K562 (cell line): ENCODE measurements around the gene EMC1. TPM values are rescaled to one million over a fixed set of nuclear protein-coding genes. Genes with fewer than 3 reads are reported as not detected.

ENCODE experiments used
- ATAC-seq: fragments of 200-7000 bp; cut with Tn5 transposase; 3 replicates; pipeline ENCODE4 v1.9.1; 2020; ENCODE audit warnings: moderate library complexity
- BruUV-seq: library from RNA; stranded (reverse); fragments of 400-500 nt; replicated peaks from 2 replicates; lab custom pipeline; 2021; lab: Mats Ljungman, UMichigan
- CTCF ChIA-PET: fragments of 300-600 bp; formaldehyde crosslinking; extraction: SDS; loops from one replicate; lab custom pipeline; 2021; ENCODE audit warnings: low intra/inter-chr PET ratio; lab: Yijun Ruan, JAX
- POLR2A ChIA-PET: fragments of 300-600, 350-650 bp; sonication (Branson Sonifier 250); formaldehyde crosslinking; extraction: SDS; loops from one replicate; lab custom pipeline; 2021; ENCODE audit warnings: antibody characterized with exemption, inconsistent platforms; lab: Yijun Ruan, JAX
- DNase-seq, 4 experiments: peaks; one replicate each; pipeline versions ENCODE4 v3.0.0 to v3.0.0-alpha.2; 2011 to 2018; ENCODE audit warnings: low spot score in 3 of 4, mixed read lengths in 3 of 4; ENCODE audit errors: extremely low read depth in 1 of 4
- FAIRE-seq: peaks from 2 replicates; lab custom pipeline; 2011; peaks lifted over from hg19 to GRCh38; lab: Jason Lieb, UNC
- H2AFZ ChIP-seq: 2 replicates; pipeline ENCODE4 v1.6.0; 2011; ENCODE audit warnings: low read depth, low read length, control low read depth, inconsistent platforms
- H3K27ac ChIP-seq: fragments of 200-600 bp; 3 replicates; pipeline ENCODE4 v1.8.0; 2011; ENCODE audit warnings: low read depth, mild to moderate bottlenecking, control low read depth, inconsistent platforms, low read length, moderate library complexity, mixed read lengths; ENCODE audit errors: extremely low read depth
- H3K27me3 ChIP-seq, 2 experiments: fragments of 300-600 bp in 1 of 2; 2 replicates in 1 of 2; 3 replicates in 1 of 2; pipeline versions ENCODE4 v1.6.0 to v1.8.0; 2011; ENCODE audit warnings: inconsistent platforms in 2 of 2, low read length in 2 of 2, mild to moderate bottlenecking in 1 of 2, mixed read lengths in 1 of 2, moderate library complexity in 1 of 2; ENCODE audit not compliant: control insufficient read depth in 2 of 2, insufficient read depth in 2 of 2
- H3K36me3 ChIP-seq: fragments of 300-600 bp; 3 replicates; pipeline ENCODE4 v1.8.0; 2011; ENCODE audit warnings: mild to moderate bottlenecking, low read length, inconsistent platforms; ENCODE audit not compliant: control insufficient read depth, insufficient read depth
- H3K4me1 ChIP-seq, 2 experiments: fragments of 200-600 bp in 1 of 2; replicated peaks in 1 of 2; 2 replicates in 1 of 2; 3 replicates in 1 of 2; pipeline versions ENCODE4 v1.5.1 to v1.8.0; 2011; ENCODE audit warnings: inconsistent platforms in 2 of 2, low read length in 2 of 2, mild to moderate bottlenecking in 1 of 2, mixed read lengths in 1 of 2, moderate library complexity in 1 of 2; ENCODE audit not compliant: control insufficient read depth in 2 of 2, insufficient read depth in 2 of 2
- H3K4me2 ChIP-seq: 2 replicates; pipeline ENCODE4 v1.6.1; 2011; ENCODE audit warnings: low read length, control low read depth, inconsistent platforms, mixed read lengths; ENCODE audit not compliant: insufficient read depth
- H3K4me3 ChIP-seq: fragments of 200-600 bp; sonication (generic), shearing (Covaris generic); 2 replicates; pipeline ENCODE4 v1.5.1; 2016; ENCODE audit warnings: control low read depth, inconsistent platforms
- H3K79me2 ChIP-seq: fragments of 200-600 bp; 3 replicates; pipeline ENCODE4 v1.8.0; 2011; ENCODE audit warnings: low read length, inconsistent platforms; ENCODE audit not compliant: control insufficient read depth, insufficient read depth
- H3K9ac ChIP-seq, 2 experiments: 2 replicates each; pipeline versions ENCODE4 v1.6.0 to v1.6.1; 2011; ENCODE audit warnings: low read depth in 2 of 2, low read length in 2 of 2, control low read depth in 1 of 2, inconsistent platforms in 1 of 2, mild to moderate bottlenecking in 1 of 2, mixed read lengths in 1 of 2; ENCODE audit not compliant: insufficient read depth in 1 of 2
- H3K9me1 ChIP-seq: one replicate; pipeline ENCODE4 v1.6.0; 2011; ENCODE audit warnings: inconsistent platforms, mild to moderate bottlenecking, low read length, moderate library complexity; ENCODE audit not compliant: control insufficient read depth, insufficient read depth
- H3K9me3 ChIP-seq: replicated peaks from 2 replicates; pipeline ENCODE4 v1.5.1; 2011; ENCODE audit warnings: low read depth, low read length, inconsistent platforms; ENCODE audit not compliant: control insufficient read depth, insufficient read depth
- H4K20me1 ChIP-seq: replicated peaks from 2 replicates; pipeline ENCODE4 v1.6.1; 2011; ENCODE audit warnings: low read length, inconsistent platforms, mixed read lengths; ENCODE audit not compliant: control insufficient read depth, insufficient read depth
- ASH1L ChIP-seq: fragments of 450-650 bp; IDR thresholded peaks from 2 replicates; pipeline ENCODE4 v1.6.1; 2018; ENCODE audit warnings: borderline replicate concordance, mild to moderate bottlenecking, low read depth; ENCODE audit not compliant: partially characterized antibody
- CHD2 ChIP-seq: IDR thresholded peaks from 2 replicates; pipeline ENCODE4 v1.6.1; 2011; ENCODE audit warnings: low read depth, low read length
- CTCFL ChIP-seq: IDR thresholded peaks from 2 replicates; pipeline ENCODE4 v1.6.1; 2011; ENCODE audit warnings: borderline replicate concordance, low read depth, mild to moderate bottlenecking, moderate library complexity, low read length; ENCODE audit not compliant: insufficient read depth, poor library complexity, severe bottlenecking
- GATAD2B ChIP-seq: fragments of 450-650 bp; IDR thresholded peaks from 2 replicates; pipeline ENCODE4 v1.6.1; 2017; ENCODE audit warnings: mild to moderate bottlenecking, borderline replicate concordance
- HOMEZ ChIP-seq: fragments of 250-450 bp; sonication (Bioruptor Pico); IDR thresholded peaks from 2 replicates; pipeline ENCODE4 v1.4.0; 2020; ENCODE audit warnings: mild to moderate bottlenecking, moderate library complexity
- KDM4B ChIP-seq, 2 experiments: fragments of 450-650 bp in 1 of 2; sonication (generic) in 1 of 2; IDR thresholded peaks; 2 replicates each; pipeline ENCODE4 v1.6.1; 2016 to 2017; ENCODE audit warnings: borderline replicate concordance in 2 of 2, antibody characterized with exemption in 1 of 2, low read depth in 1 of 2, mild to moderate bottlenecking in 1 of 2
- MYC ChIP-seq, 2 experiments: fragments of 250-450 bp in 1 of 2; sonication (Bioruptor Pico) in 1 of 2; IDR thresholded peaks; 2 replicates each; pipeline versions ENCODE4 v1.5.1 to v1.6.1; 2012 to 2021; ENCODE audit warnings: low read depth in 2 of 2, borderline replicate concordance in 1 of 2, improper control_type of control experiment in 1 of 2, low read length in 1 of 2, mild to moderate bottlenecking in 1 of 2, moderate library complexity in 1 of 2
- RBM14 ChIP-seq: fragments of 200-400 bp; formaldehyde crosslinking; IDR thresholded peaks from 2 replicates; pipeline ENCODE4 v1.6.1; 2018; ENCODE audit warnings: low read depth, mild to moderate bottlenecking, low read length, moderate library complexity, borderline replicate concordance; ENCODE audit not compliant: insufficient read depth
- SLC30A9 ChIP-seq: fragments of 250-450 bp; sonication (Bioruptor Pico); IDR thresholded peaks from 2 replicates; pipeline ENCODE4 v1.8.0; 2022; ENCODE audit warnings: mild to moderate bottlenecking, moderate library complexity
- ZNF239 ChIP-seq: fragments of 250-450 bp; sonication (Bioruptor Pico); IDR thresholded peaks from 2 replicates; pipeline ENCODE4 v1.4.0; 2020; ENCODE audit warnings: mild to moderate bottlenecking
- ZNF695 ChIP-seq: fragments of 450-650 bp; formaldehyde crosslinking; IDR thresholded peaks from 2 replicates; pipeline ENCODE4 v1.4.0; 2020; ENCODE audit warnings: mild to moderate bottlenecking, moderate library complexity
- WGBS: fragments of 100-300 bp; shearing (Covaris generic); methylation state at CpG from one replicate; pipeline ENCODE4 v1.1.6; 2016; ENCODE audit warnings: low coverage, mixed read lengths; ENCODE audit not compliant: insufficient coverage; ENCODE audit errors: missing lambda C conversion rate; 5-methylcytosine and 5-hydroxymethylcytosine counted together
- in situ Hi-C: fragments of 300-500 bp; cut with MboI; formaldehyde crosslinking; loops from 4 replicates; pipeline ENCODE4 v1.15.0; 2018; ENCODE audit warnings: inconsistent platforms, mixed read lengths
- intact Hi-C: fragments of 100-400 bp; cut with micrococcal nuclease; formaldehyde crosslinking; loops from 2 replicates; pipeline ENCODE4 v1.14.2; 2022
- polyA plus RNA-seq, 8 experiments: library from polyadenylated mRNA; depleted of rRNA in 4 of 8; stranded (reverse) in 5 of 8; unstranded in 3 of 8; fragments of >200 nt; fragmentation: Nextera tagmentation in 2 of 8; fragmentation: Illumina TruSeq in 1 of 8; extraction: Ambion mirVana in 2 of 8; extraction: Trizol in 1 of 8; gene quantifications; 2 replicates each; pipeline versions ENCODE4 v1.2.1 to v1.2.3, GENCODE V29; 2011 to 2014; ENCODE audit warnings: inconsistent platforms in 1 of 8, missing spikeins in 1 of 8
- total RNA-seq, 7 experiments: library from RNA; depleted of rRNA in 6 of 7; stranded (reverse); fragments of >200 nt in 6 of 7; fragmentation: Illumina TruSeq in 2 of 7; extraction: Trizol in 2 of 7; gene quantifications; 2 replicates each; pipeline versions ENCODE4 v1.2.1 to v1.2.3, GENCODE V29; 2011 to 2021; ENCODE audit warnings: low replicate concordance in 1 of 7
- TF ChIP-seq, protein P1 (sequence below): sonication (generic); formaldehyde crosslinking; IDR thresholded peaks from 2 replicates; pipeline ENCODE4 v1.8.0; 2022; ENCODE audit warnings: missing genetic modification reagents, mild to moderate bottlenecking, borderline replicate concordance
- TF ChIP-seq, protein P2 (sequence below): fragments of 450-650 bp; IDR thresholded peaks from one replicate; pipeline ENCODE4 v1.6.1; 2018; ENCODE audit warnings: mild to moderate bottlenecking, moderate library complexity; ENCODE audit not compliant: partially characterized antibody

The EMC1 gene
- total and polyA plus RNA-seq, 9 of the 15 experiments (the other 6 are each of a cell fraction or from before 2014, with no cell fraction given) = 17.8 to 88.2 (median 37.4) TPM

GRCh38 chr1:19199969-19200604, 51.2 kb downstream of the EMC1 start:
- H3K4me3 ChIP-seq = no peak overlapping the region
- intact Hi-C loops (no loop called here), in situ Hi-C loops (no loop called here)
- no peak overlapping the region for H3K27ac ChIP-seq
- peaks cover 67% of the 10 kb centered on the region for H3K79me2 ChIP-seq
- CTCF ChIA-PET = no interaction called here
- H3K27me3 ChIP-seq = no peaks in the 10 kb centered on the region
- no peaks in the 10 kb centered on the region for H3K9me1 ChIP-seq
- no peak overlapping the region for H3K4me2 ChIP-seq
- DNase-seq (no peak), FAIRE-seq (no peak), ATAC-seq (no peak)
- BruUV-seq = no TSS peak
- POLR2A ChIA-PET = interaction anchor here (0.6 to 5.4 kb wide), 7 partner anchors 8 to 1101 kb away, joined by 3 to 42 read pairs (median 8); partner anchors contain the start of gene UBR4
- peaks cover 8 to 20% of the 10 kb centered on the region in 2 experiments; a peak in 4 of 5 replicates for H3K4me1 ChIP-seq
- peaks cover 32% of the 10 kb centered on the region for H4K20me1 ChIP-seq
- H3K36me3 ChIP-seq = peaks cover 87% of the 10 kb centered on the region
- no peak overlapping the region for H2AFZ ChIP-seq
- no peaks in the 10 kb centered on the region for H3K9me3 ChIP-seq
- no peak overlapping the region for H3K9ac ChIP-seq
- 89% methylated on average over 4 of the region's 4 CpGs for WGBS
- TF ChIP-seq ZNF239 (CRISPR knock-in tag) (no peak), RBM14 (no peak), ZNF695 (CRISPR knock-in tag) (no peak), HOMEZ (CRISPR knock-in tag) (no peak), SLC30A9 (CRISPR knock-in tag) (no peak), GATAD2B (no peak), CTCFL (no peak), ASH1L (no peak), CHD2 (no peak), KDM4B (IDR thresholded peaks at IDR 0.05; ENCODE audit: borderline replicate concordance in 2 of 2, low read depth in 1 of 2) (no peak), MYC (IDR thresholded peaks at IDR 0.05; ENCODE audit: low read depth, low read length) (no peak), MYC (CRISPR knock-in tag; IDR thresholded peaks at IDR 0.05; ENCODE audit: borderline replicate concordance, low read depth) (no peak)
- TF ChIP-seq, protein P1, sequence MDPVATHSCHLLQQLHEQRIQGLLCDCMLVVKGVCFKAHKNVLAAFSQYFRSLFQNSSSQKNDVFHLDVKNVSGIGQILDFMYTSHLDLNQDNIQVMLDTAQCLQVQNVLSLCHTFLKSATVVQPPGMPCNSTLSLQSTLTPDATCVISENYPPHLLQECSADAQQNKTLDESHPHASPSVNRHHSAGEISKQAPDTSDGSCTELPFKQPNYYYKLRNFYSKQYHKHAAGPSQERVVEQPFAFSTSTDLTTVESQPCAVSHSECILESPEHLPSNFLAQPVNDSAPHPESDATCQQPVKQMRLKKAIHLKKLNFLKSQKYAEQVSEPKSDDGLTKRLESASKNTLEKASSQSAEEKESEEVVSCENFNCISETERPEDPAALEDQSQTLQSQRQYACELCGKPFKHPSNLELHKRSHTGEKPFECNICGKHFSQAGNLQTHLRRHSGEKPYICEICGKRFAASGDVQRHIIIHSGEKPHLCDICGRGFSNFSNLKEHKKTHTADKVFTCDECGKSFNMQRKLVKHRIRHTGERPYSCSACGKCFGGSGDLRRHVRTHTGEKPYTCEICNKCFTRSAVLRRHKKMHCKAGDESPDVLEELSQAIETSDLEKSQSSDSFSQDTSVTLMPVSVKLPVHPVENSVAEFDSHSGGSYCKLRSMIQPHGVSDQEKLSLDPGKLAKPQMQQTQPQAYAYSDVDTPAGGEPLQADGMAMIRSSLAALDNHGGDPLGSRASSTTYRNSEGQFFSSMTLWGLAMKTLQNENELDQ (CRISPR knock-in tag) = no peak
- TF ChIP-seq, protein P2, sequence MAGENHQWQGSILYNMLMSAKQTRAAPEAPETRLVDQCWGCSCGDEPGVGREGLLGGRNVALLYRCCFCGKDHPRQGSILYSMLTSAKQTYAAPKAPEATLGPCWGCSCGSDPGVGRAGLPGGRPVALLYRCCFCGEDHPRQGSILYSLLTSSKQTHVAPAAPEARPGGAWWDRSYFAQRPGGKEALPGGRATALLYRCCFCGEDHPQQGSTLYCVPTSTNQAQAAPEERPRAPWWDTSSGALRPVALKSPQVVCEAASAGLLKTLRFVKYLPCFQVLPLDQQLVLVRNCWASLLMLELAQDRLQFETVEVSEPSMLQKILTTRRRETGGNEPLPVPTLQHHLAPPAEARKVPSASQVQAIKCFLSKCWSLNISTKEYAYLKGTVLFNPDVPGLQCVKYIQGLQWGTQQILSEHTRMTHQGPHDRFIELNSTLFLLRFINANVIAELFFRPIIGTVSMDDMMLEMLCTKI = no peak
